Lung (tissue), 12 donors: ENCODE measurements around the gene DDX3X. TPM values are rescaled to one million over a fixed set of nuclear protein-coding genes. Genes with fewer than 3 reads are reported as not detected.
A peak's percentile ranks its signal among the peaks of the same experiment; 100 is the strongest.

Experiments
- ATAC-seq: fragments of 200-7000 bp; cut with Tn5 transposase; one replicate; pipeline ENCODE4 v1.9.1; 2020; ENCODE audit warnings: moderate number of reproducible peaks; ENCODE audit not compliant: insufficient read depth, low FRiP score
- DNase-seq, 3 donors: peaks; one replicate each; pipeline ENCODE4 v3.0.0-alpha.2; 2013 to 2017
- H3K27ac ChIP-seq, 2 donors: one replicate each; pipeline ENCODE4 v1.5.1; 2013; ENCODE audit warnings: mild to moderate bottlenecking in 2 of 2, moderate library complexity in 2 of 2, control low read depth in 1 of 2, inconsistent platforms in 1 of 2, low read depth in 1 of 2, low read length in 1 of 2
- H3K27me3 ChIP-seq, 3 donors: one replicate each; pipeline ENCODE4 v1.5.1; 2013; ENCODE audit warnings: low read length in 2 of 3; ENCODE audit not compliant: control insufficient read depth in 3 of 3, insufficient read depth in 3 of 3
- H3K36me3 ChIP-seq, 4 donors: one replicate each; pipeline ENCODE4 v1.5.1; 2013; ENCODE audit warnings: low read length in 4 of 4, mild to moderate bottlenecking in 1 of 4, moderate library complexity in 1 of 4; ENCODE audit not compliant: control insufficient read depth in 4 of 4, insufficient read depth in 4 of 4
- H3K4me1 ChIP-seq, 5 donors: one replicate each; pipeline ENCODE4 v1.5.1; 2013; ENCODE audit warnings: low read length in 5 of 5, mild to moderate bottlenecking in 2 of 5, moderate library complexity in 1 of 5; ENCODE audit not compliant: control insufficient read depth in 5 of 5, insufficient read depth in 5 of 5
- H3K4me3 ChIP-seq: one replicate; pipeline ENCODE4 v1.5.1; 2013; ENCODE audit warnings: mild to moderate bottlenecking, control low read depth, moderate library complexity
- H3K9ac ChIP-seq, 2 donors: one replicate each; pipeline ENCODE4 v1.5.1; 2013; ENCODE audit warnings: low read length in 2 of 2, control low read depth in 1 of 2; ENCODE audit not compliant: insufficient read depth in 1 of 2
- H3K9me3 ChIP-seq, 4 donors: one replicate each; pipeline ENCODE4 v1.5.1; 2013; ENCODE audit warnings: low read length in 3 of 4, mild to moderate bottlenecking in 1 of 4, moderate library complexity in 1 of 4; ENCODE audit not compliant: control insufficient read depth in 4 of 4, insufficient read depth in 3 of 4
- CTCF ChIP-seq: IDR thresholded peaks from 2 replicates; pipeline ENCODE4 v1.5.1; 2012; ENCODE audit warnings: mild to moderate bottlenecking; ENCODE audit errors: control extremely low read depth, extremely low read depth
- WGBS, 2 donors: extraction: QIAGEN DNeasy Blood & Tissue Kit; methylation state at CpG; one replicate each; pipeline ENCODE4 v1.1.7; 2013; 5-methylcytosine and 5-hydroxymethylcytosine counted together
- polyA plus RNA-seq, 2 donors: library from polyadenylated mRNA; stranded (reverse); fragments of 200-250 nt; gene quantifications; one replicate each; pipeline ENCODE4 v1.2.1, GENCODE V29; 2013
- total RNA-seq, 2 donors: library from RNA; depleted of rRNA in 1 of 2; stranded (reverse); fragments of >200 nt in 1 of 2; gene quantifications; one replicate each; pipeline ENCODE4 v1.2.1, GENCODE V29; 2014 to 2021
- donor health status: control.
- donor health status: control.
- donor health status: Bipolar disorder and iron deficiency.
- donor health status: healthy.
- donor health status: DM: yes; HTN: yes; CAD: no.

Gene DDX3X
- total and polyA plus RNA-seq, 4 donors, result 72.2 to 385 (median 176) TPM

GRCh38 chrX:41381685-41382084 is 47.7 kb downstream of the DDX3X start:
- DNase-seq (peak in 1 of 3 donors; percentile 3), ATAC-seq (no peak)
- peaks cover 0 to 2% (median 0%) of the 10 kb centered on the region in 5 donors for H3K4me1 ChIP-seq
- peak overlapping the region in 1 of 2 donors; percentile 24 for H3K27ac ChIP-seq
- 58 to 72% methylated on average over 5 of the region's 5 CpGs for WGBS, 2 donors
- H3K36me3 ChIP-seq, result no peaks in the 10 kb centered on the region
- no peak overlapping the region for H3K9ac ChIP-seq
- no peak overlapping the region for H3K4me3 ChIP-seq
- TF ChIP-seq CTCF, result no peak
- peaks cover 0 to 10% (median 0%) of the 10 kb centered on the region in 3 donors for H3K27me3 ChIP-seq
- H3K9me3 ChIP-seq, result peaks cover 0 to 5% (median 0%) of the 10 kb centered on the region in 4 donors

GRCh38 chrX:41382714-41383645 is 49.0 kb downstream of the DDX3X start:
- Histone ChIP-seq H3K4me3 (no peak overlapping the region), H3K9ac (no peak overlapping the region), H3K36me3 (no peaks in the 10 kb centered on the region), H3K27me3 (peaks cover 0 to 9% (median 0%) of the 10 kb centered on the region in 3 donors), H3K9me3 (peaks cover 0 to 3% (median 0%) of the 10 kb centered on the region in 4 donors), H3K27ac (peak overlapping the region in 1 of 2 donors; percentile 56), H3K4me1 (peaks cover 0 to 2% (median 0%) of the 10 kb centered on the region in 5 donors)
- TF ChIP-seq CTCF, result no peak
- ATAC-seq (no peak), DNase-seq (peak in 2 of 3 donors; percentile 1 to 16)
- WGBS, 2 donors, result 65 to 70% methylated on average over 9 to 10 of the region's 10 CpGs

- ATAC-seq (peak; percentile 59), DNase-seq (peak in 2 of 3 donors; percentile 36 to 60)
- peaks cover 0 to 3% (median 0%) of the 10 kb centered on the region in 4 donors for H3K9me3 ChIP-seq
- TF ChIP-seq CTCF, result no peak
- no peak overlapping the region for H3K9ac ChIP-seq
- H3K4me1 ChIP-seq, result peaks cover 0 to 2% (median 0%) of the 10 kb centered on the region in 5 donors
- WGBS, 2 donors, result 38 to 53% methylated on average over 6 to 10 of the region's 10 CpGs
- peaks cover 0 to 6% (median 0%) of the 10 kb centered on the region in 3 donors for H3K27me3 ChIP-seq
- H3K4me3 ChIP-seq, result no peak overlapping the region
- peak overlapping the region in 1 of 2 donors; percentile 27 for H3K27ac ChIP-seq
- no peaks in the 10 kb centered on the region for H3K36me3 ChIP-seq
Measured at GRCh38 chrX:41384051-41384705, 50.2 kb downstream of the DDX3X start.
